Esophagus muscularis mucosa (tissue), 3 donors: ENCODE measurements around the gene SYT9.

Source experiments
- POLR2A ChIP-seq: fragments of 450-650 bp; IDR thresholded peaks from one replicate; pipeline ENCODE4 v1.6.1; 2017; ENCODE audit warnings: antibody characterized with exemption, moderate library complexity, mild to moderate bottlenecking, low read depth
- POLR2AphosphoS5 ChIP-seq, 2 donors: sonication (generic); formaldehyde crosslinking; IDR thresholded peaks; one replicate each; pipeline ENCODE4 v1.6.1; 2017; ENCODE audit warnings: antibody characterized with exemption in 2 of 2
- TF ChIP-seq, protein P1 (sequence below), 3 experiments: fragments of 200-600 bp in 2 of 3; fragments of 450-650 bp in 1 of 3; sonication (generic) in 2 of 3; IDR thresholded peaks; one replicate each; pipeline ENCODE4 v1.5.1; 2017 to 2019; ENCODE audit warnings: antibody characterized with exemption in 3 of 3, mild to moderate bottlenecking in 2 of 3, moderate library complexity in 1 of 3

DNA sequence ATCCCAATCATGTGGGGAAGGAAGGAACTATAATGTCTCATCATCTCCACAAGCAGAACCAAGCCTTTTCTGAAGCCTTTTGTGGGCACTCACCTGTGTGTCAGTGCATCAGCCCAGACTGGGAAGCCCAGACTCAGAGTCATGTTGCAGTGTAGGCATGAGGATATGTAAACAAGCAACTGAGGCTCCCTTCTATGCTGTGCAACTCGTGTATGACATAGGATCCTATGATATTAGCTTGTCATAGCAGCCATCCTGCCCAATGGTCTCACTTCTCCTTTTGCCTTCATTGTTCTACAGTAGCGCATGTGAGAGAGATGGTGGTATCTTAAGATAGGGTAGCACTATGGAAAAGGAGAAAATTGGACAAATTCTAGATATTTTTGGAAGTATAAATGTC, 130.2 kb downstream of the SYT9 start:
- TF ChIP-seq, protein P1, sequence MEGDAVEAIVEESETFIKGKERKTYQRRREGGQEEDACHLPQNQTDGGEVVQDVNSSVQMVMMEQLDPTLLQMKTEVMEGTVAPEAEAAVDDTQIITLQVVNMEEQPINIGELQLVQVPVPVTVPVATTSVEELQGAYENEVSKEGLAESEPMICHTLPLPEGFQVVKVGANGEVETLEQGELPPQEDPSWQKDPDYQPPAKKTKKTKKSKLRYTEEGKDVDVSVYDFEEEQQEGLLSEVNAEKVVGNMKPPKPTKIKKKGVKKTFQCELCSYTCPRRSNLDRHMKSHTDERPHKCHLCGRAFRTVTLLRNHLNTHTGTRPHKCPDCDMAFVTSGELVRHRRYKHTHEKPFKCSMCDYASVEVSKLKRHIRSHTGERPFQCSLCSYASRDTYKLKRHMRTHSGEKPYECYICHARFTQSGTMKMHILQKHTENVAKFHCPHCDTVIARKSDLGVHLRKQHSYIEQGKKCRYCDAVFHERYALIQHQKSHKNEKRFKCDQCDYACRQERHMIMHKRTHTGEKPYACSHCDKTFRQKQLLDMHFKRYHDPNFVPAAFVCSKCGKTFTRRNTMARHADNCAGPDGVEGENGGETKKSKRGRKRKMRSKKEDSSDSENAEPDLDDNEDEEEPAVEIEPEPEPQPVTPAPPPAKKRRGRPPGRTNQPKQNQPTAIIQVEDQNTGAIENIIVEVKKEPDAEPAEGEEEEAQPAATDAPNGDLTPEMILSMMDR (IDR thresholded peaks at IDR 0.05), result no peak
- TF ChIP-seq POLR2AphosphoS5 (IDR thresholded peaks at IDR 0.05) (no peak), POLR2A (no peak)
